K562 (cell line): ENCODE data around the gene AGBL1. TPM values are rescaled to one million over a fixed set of nuclear protein-coding genes. Genes with fewer than 3 reads are reported as not detected.

Experiments used
- ATAC-seq: fragments of 200-7000 bp; cut with Tn5 transposase; 3 replicates; pipeline ENCODE4 v1.9.1; 2020; ENCODE audit warnings: moderate library complexity
- BruUV-seq: library from RNA; stranded (reverse); fragments of 400-500 nt; replicated peaks from 2 replicates; lab custom pipeline; 2021; lab: Mats Ljungman, UMichigan
- CTCF ChIA-PET: fragments of 300-600 bp; formaldehyde crosslinking; extraction: SDS; loops from one replicate; lab custom pipeline; 2021; ENCODE audit warnings: low intra/inter-chr PET ratio; lab: Yijun Ruan, JAX
- POLR2A ChIA-PET: fragments of 300-600, 350-650 bp; sonication (Branson Sonifier 250); formaldehyde crosslinking; extraction: SDS; loops from one replicate; lab custom pipeline; 2021; ENCODE audit warnings: antibody characterized with exemption, inconsistent platforms; lab: Yijun Ruan, JAX
- DNase-seq, 4 experiments: peaks; one replicate each; pipeline versions ENCODE4 v3.0.0 to v3.0.0-alpha.2; 2011 to 2018; ENCODE audit warnings: low spot score in 3 of 4, mixed read lengths in 3 of 4; ENCODE audit errors: extremely low read depth in 1 of 4
- FAIRE-seq: peaks from 2 replicates; lab custom pipeline; 2011; peaks lifted over from hg19 to GRCh38; lab: Jason Lieb, UNC
- H2AFZ ChIP-seq: 2 replicates; pipeline ENCODE4 v1.6.0; 2011; ENCODE audit warnings: low read depth, low read length, control low read depth, inconsistent platforms
- H3K27ac ChIP-seq: fragments of 200-600 bp; 3 replicates; pipeline ENCODE4 v1.8.0; 2011; ENCODE audit warnings: low read depth, mild to moderate bottlenecking, control low read depth, inconsistent platforms, low read length, moderate library complexity, mixed read lengths; ENCODE audit errors: extremely low read depth
- H3K27me3 ChIP-seq, 2 experiments: fragments of 300-600 bp in 1 of 2; 2 replicates in 1 of 2; 3 replicates in 1 of 2; pipeline versions ENCODE4 v1.6.0 to v1.8.0; 2011; ENCODE audit warnings: inconsistent platforms in 2 of 2, low read length in 2 of 2, mild to moderate bottlenecking in 1 of 2, mixed read lengths in 1 of 2, moderate library complexity in 1 of 2; ENCODE audit not compliant: control insufficient read depth in 2 of 2, insufficient read depth in 2 of 2
- H3K36me3 ChIP-seq: fragments of 300-600 bp; 3 replicates; pipeline ENCODE4 v1.8.0; 2011; ENCODE audit warnings: mild to moderate bottlenecking, low read length, inconsistent platforms; ENCODE audit not compliant: control insufficient read depth, insufficient read depth
- H3K4me1 ChIP-seq, 2 experiments: fragments of 200-600 bp in 1 of 2; replicated peaks in 1 of 2; 2 replicates in 1 of 2; 3 replicates in 1 of 2; pipeline versions ENCODE4 v1.5.1 to v1.8.0; 2011; ENCODE audit warnings: inconsistent platforms in 2 of 2, low read length in 2 of 2, mild to moderate bottlenecking in 1 of 2, mixed read lengths in 1 of 2, moderate library complexity in 1 of 2; ENCODE audit not compliant: control insufficient read depth in 2 of 2, insufficient read depth in 2 of 2
- H3K4me2 ChIP-seq: 2 replicates; pipeline ENCODE4 v1.6.1; 2011; ENCODE audit warnings: low read length, control low read depth, inconsistent platforms, mixed read lengths; ENCODE audit not compliant: insufficient read depth
- H3K4me3 ChIP-seq: fragments of 200-600 bp; sonication (generic), shearing (Covaris generic); 2 replicates; pipeline ENCODE4 v1.5.1; 2016; ENCODE audit warnings: control low read depth, inconsistent platforms
- H3K79me2 ChIP-seq: fragments of 200-600 bp; 3 replicates; pipeline ENCODE4 v1.8.0; 2011; ENCODE audit warnings: low read length, inconsistent platforms; ENCODE audit not compliant: control insufficient read depth, insufficient read depth
- H3K9ac ChIP-seq, 2 experiments: 2 replicates each; pipeline versions ENCODE4 v1.6.0 to v1.6.1; 2011; ENCODE audit warnings: low read depth in 2 of 2, low read length in 2 of 2, control low read depth in 1 of 2, inconsistent platforms in 1 of 2, mild to moderate bottlenecking in 1 of 2, mixed read lengths in 1 of 2; ENCODE audit not compliant: insufficient read depth in 1 of 2
- H3K9me1 ChIP-seq: one replicate; pipeline ENCODE4 v1.6.0; 2011; ENCODE audit warnings: inconsistent platforms, mild to moderate bottlenecking, low read length, moderate library complexity; ENCODE audit not compliant: control insufficient read depth, insufficient read depth
- H3K9me3 ChIP-seq: replicated peaks from 2 replicates; pipeline ENCODE4 v1.5.1; 2011; ENCODE audit warnings: low read depth, low read length, inconsistent platforms; ENCODE audit not compliant: control insufficient read depth, insufficient read depth
- H4K20me1 ChIP-seq: replicated peaks from 2 replicates; pipeline ENCODE4 v1.6.1; 2011; ENCODE audit warnings: low read length, inconsistent platforms, mixed read lengths; ENCODE audit not compliant: control insufficient read depth, insufficient read depth
- EWSR1 ChIP-seq: fragments of 450-650 bp; IDR thresholded peaks from 2 replicates; pipeline ENCODE4 v1.6.1; 2018; ENCODE audit warnings: borderline replicate concordance, mild to moderate bottlenecking, low read depth, moderate library complexity; ENCODE audit not compliant: partially characterized antibody
- HDAC2 ChIP-seq: fragments of 450-650 bp; IDR thresholded peaks from 2 replicates; pipeline ENCODE4 v1.6.1; 2016; ENCODE audit warnings: mild to moderate bottlenecking
- KLF13 ChIP-seq: fragments of 450-650 bp; IDR thresholded peaks from 2 replicates; pipeline ENCODE4 v1.6.1; 2016; ENCODE audit warnings: missing genetic modification characterization, low read depth, mild to moderate bottlenecking, missing compliant biosample characterization, moderate library complexity, borderline replicate concordance
- KLF16 ChIP-seq: IDR thresholded peaks from 2 replicates; pipeline ENCODE4 v1.6.1; 2016; ENCODE audit warnings: antibody characterized with exemption
- MEF2A ChIP-seq: IDR thresholded peaks from 2 replicates; pipeline ENCODE4 v1.6.1; 2011; ENCODE audit warnings: low read depth, mild to moderate bottlenecking, low read length, moderate library complexity; ENCODE audit not compliant: control insufficient read depth
- NUFIP1 ChIP-seq: fragments of 450-650 bp; IDR thresholded peaks from 2 replicates; pipeline ENCODE4 v1.6.1; 2018; ENCODE audit not compliant: partially characterized antibody
- whole genome bisulfite sequencing: fragments of 100-300 bp; shearing (Covaris generic); methylation state at CpG from one replicate; pipeline ENCODE4 v1.1.6; 2016; ENCODE audit warnings: low coverage, mixed read lengths; ENCODE audit not compliant: insufficient coverage; ENCODE audit errors: missing lambda C conversion rate; 5-methylcytosine and 5-hydroxymethylcytosine counted together
- in situ Hi-C: fragments of 300-500 bp; cut with MboI; formaldehyde crosslinking; loops from 4 replicates; pipeline ENCODE4 v1.15.0; 2018; ENCODE audit warnings: inconsistent platforms, mixed read lengths
- intact Hi-C: fragments of 100-400 bp; cut with micrococcal nuclease; formaldehyde crosslinking; loops from 2 replicates; pipeline ENCODE4 v1.14.2; 2022
- polyA plus RNA-seq, 8 experiments: library from polyadenylated mRNA; depleted of rRNA in 4 of 8; stranded (reverse) in 5 of 8; unstranded in 3 of 8; fragments of >200 nt; fragmentation: Nextera tagmentation in 2 of 8; fragmentation: Illumina TruSeq in 1 of 8; extraction: Ambion mirVana in 2 of 8; extraction: Trizol in 1 of 8; gene quantifications; 2 replicates each; pipeline versions ENCODE4 v1.2.1 to v1.2.3, GENCODE V29; 2011 to 2014; ENCODE audit warnings: inconsistent platforms in 1 of 8, missing spikeins in 1 of 8
- total RNA-seq, 7 experiments: library from RNA; depleted of rRNA in 6 of 7; stranded (reverse); fragments of >200 nt in 6 of 7; fragmentation: Illumina TruSeq in 2 of 7; extraction: Trizol in 2 of 7; gene quantifications; 2 replicates each; pipeline versions ENCODE4 v1.2.1 to v1.2.3, GENCODE V29; 2011 to 2021; ENCODE audit warnings: low replicate concordance in 1 of 7
- TF ChIP-seq, protein P1 (sequence below): fragments of 250-450 bp; sonication (Bioruptor Pico); IDR thresholded peaks from 2 replicates; pipeline ENCODE4 v1.5.0; 2021; ENCODE audit warnings: mild to moderate bottlenecking, borderline replicate concordance
- TF ChIP-seq, protein P2 (sequence below), 2 experiments: fragments of 450-650 bp; IDR thresholded peaks; 2 replicates each; pipeline ENCODE4 v1.6.1; 2016
- TF ChIP-seq, protein P3 (sequence below): fragments of 250-450 bp; sonication (Bioruptor Pico); IDR thresholded peaks from 2 replicates; pipeline ENCODE4 v1.4.0; 2020

AGBL1 gene
- total and polyA plus RNA-seq, 9 of the 15 experiments (the other 6 are each of a cell fraction or from before 2014, with no cell fraction given) = not detected

DNA sequence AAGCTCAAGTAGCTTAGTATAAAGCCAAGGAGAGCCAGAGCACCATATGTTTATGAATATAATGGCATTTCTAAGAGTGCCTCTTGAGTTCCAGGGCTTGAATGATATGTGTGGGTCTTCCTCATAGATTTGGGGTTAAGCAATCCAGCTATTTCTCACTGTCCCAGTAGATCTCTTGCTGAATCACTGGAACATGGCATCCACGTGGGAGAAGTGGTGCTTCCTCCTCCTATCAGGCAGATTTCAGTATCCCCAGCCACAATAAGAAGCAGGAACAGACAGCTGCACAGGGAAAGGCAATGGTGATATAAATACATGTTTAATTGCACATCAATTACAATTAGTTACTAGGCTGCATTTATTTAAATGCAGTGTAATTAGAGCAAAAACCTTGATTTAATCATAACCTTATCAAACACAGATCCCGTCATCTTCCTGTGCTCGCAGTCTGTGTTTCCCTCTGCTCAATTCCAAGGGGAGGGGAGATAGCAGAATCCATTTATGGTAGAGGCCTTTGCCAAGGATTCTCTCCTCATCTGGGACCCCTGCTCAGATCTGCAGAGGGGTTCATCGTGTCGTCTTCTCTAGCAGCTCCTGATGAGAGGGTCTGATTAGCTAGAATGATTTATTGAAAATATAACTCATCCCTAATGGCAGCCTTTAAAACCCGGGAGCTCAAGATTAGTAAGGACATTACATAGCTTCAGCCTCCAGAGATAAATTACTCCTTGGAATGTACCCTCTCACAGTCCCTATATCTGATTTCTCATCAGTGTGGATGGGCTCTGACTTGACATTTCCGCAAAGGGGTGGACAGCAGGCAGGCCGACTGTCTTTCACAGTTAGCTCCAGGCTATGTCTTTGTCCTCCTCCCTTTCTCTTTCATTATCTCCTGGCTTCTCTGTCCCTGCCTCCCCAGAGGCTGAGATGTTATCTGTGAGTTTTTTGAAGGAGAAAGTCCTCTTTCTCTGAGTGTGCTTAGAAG is 775.9 kb downstream of the AGBL1 start (continued):
- TF ChIP-seq, protein P1, sequence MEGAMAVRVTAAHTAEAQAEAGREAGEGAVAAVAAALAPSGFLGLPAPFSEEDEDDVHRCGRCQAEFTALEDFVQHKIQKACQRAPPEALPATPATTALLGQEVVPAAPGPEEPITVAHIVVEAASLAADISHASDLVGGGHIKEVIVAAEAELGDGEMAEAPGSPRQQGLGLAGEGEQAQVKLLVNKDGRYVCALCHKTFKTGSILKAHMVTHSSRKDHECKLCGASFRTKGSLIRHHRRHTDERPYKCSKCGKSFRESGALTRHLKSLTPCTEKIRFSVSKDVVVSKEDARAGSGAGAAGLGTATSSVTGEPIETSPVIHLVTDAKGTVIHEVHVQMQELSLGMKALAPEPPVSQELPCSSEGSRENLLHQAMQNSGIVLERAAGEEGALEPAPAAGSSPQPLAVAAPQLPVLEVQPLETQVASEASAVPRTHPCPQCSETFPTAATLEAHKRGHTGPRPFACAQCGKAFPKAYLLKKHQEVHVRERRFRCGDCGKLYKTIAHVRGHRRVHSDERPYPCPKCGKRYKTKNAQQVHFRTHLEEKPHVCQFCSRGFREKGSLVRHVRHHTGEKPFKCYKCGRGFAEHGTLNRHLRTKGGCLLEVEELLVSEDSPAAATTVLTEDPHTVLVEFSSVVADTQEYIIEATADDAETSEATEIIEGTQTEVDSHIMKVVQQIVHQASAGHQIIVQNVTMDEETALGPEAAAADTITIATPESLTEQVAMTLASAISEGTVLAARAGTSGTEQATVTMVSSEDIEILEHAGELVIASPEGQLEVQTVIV (CRISPR knock-in tag) = no peak
- TF ChIP-seq HDAC2 (no peak), KLF16 (no peak), MEF2A (no peak)
- TF ChIP-seq, protein P2, sequence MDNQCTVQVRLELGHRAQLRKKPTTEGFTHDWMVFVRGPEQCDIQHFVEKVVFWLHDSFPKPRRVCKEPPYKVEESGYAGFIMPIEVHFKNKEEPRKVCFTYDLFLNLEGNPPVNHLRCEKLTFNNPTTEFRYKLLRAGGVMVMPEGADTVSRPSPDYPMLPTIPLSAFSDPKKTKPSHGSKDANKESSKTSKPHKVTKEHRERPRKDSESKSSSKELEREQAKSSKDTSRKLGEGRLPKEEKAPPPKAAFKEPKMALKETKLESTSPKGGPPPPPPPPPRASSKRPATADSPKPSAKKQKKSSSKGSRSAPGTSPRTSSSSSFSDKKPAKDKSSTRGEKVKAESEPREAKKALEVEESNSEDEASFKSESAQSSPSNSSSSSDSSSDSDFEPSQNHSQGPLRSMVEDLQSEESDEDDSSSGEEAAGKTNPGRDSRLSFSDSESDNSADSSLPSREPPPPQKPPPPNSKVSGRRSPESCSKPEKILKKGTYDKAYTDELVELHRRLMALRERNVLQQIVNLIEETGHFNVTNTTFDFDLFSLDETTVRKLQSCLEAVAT (IDR thresholded peaks at IDR 0.05) = no peak

DNA sequence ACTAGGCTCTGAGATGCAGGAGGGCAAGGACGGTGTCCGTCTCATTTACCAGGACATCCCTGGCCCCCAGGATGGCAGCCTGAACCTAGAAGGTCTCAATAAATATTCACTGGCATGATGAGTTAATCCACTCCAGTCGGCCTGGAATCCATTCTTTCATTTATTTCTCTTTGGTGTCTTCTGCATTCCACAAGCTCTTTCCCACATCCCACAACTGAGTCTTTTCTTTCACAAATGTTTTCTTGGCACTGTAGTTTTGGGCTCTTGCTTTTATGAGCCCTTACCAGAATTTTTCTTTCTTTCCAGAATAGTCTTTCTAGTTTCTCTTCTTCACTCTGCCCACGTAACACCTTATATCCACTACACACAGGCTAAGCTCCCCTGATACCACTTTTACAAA is 778.0 kb downstream of the AGBL1 start:
- H3K9me3 ChIP-seq = no peaks in the 10 kb centered on the region; the same call in 1 of the 2 replicates
- no peak overlapping the region for H3K4me2 ChIP-seq
- H3K27ac ChIP-seq = no peak overlapping the region
- intact Hi-C loops = no loop called here
- DNase-seq (no peak), ATAC-seq (no peak), FAIRE-seq (no peak)
- POLR2A ChIA-PET = no interaction called here
- H4K20me1 ChIP-seq = no peaks in the 10 kb centered on the region
- WGBS = 4% methylated on average over 4 of the region's 4 CpGs
- H3K4me3 ChIP-seq = no peak overlapping the region
- H3K36me3 ChIP-seq = no peaks in the 10 kb centered on the region
- H3K4me1 ChIP-seq = no peaks in the 10 kb centered on the region
- no peaks in the 10 kb centered on the region for H3K27me3 ChIP-seq
- BruUV-seq = no TSS peak
- no peak overlapping the region for H3K9ac ChIP-seq
- in situ Hi-C loops = no loop called here
- no peaks in the 10 kb centered on the region for H3K9me1 ChIP-seq
- H2AFZ ChIP-seq = no peak overlapping the region
- no peaks in the 10 kb centered on the region for H3K79me2 ChIP-seq
- CTCF ChIA-PET = no interaction called here
- TF ChIP-seq HDAC2 (no peak), NUFIP1 (no peak), EWSR1 (no peak), KLF13 (tag) (no peak)
- TF ChIP-seq, protein P3, sequence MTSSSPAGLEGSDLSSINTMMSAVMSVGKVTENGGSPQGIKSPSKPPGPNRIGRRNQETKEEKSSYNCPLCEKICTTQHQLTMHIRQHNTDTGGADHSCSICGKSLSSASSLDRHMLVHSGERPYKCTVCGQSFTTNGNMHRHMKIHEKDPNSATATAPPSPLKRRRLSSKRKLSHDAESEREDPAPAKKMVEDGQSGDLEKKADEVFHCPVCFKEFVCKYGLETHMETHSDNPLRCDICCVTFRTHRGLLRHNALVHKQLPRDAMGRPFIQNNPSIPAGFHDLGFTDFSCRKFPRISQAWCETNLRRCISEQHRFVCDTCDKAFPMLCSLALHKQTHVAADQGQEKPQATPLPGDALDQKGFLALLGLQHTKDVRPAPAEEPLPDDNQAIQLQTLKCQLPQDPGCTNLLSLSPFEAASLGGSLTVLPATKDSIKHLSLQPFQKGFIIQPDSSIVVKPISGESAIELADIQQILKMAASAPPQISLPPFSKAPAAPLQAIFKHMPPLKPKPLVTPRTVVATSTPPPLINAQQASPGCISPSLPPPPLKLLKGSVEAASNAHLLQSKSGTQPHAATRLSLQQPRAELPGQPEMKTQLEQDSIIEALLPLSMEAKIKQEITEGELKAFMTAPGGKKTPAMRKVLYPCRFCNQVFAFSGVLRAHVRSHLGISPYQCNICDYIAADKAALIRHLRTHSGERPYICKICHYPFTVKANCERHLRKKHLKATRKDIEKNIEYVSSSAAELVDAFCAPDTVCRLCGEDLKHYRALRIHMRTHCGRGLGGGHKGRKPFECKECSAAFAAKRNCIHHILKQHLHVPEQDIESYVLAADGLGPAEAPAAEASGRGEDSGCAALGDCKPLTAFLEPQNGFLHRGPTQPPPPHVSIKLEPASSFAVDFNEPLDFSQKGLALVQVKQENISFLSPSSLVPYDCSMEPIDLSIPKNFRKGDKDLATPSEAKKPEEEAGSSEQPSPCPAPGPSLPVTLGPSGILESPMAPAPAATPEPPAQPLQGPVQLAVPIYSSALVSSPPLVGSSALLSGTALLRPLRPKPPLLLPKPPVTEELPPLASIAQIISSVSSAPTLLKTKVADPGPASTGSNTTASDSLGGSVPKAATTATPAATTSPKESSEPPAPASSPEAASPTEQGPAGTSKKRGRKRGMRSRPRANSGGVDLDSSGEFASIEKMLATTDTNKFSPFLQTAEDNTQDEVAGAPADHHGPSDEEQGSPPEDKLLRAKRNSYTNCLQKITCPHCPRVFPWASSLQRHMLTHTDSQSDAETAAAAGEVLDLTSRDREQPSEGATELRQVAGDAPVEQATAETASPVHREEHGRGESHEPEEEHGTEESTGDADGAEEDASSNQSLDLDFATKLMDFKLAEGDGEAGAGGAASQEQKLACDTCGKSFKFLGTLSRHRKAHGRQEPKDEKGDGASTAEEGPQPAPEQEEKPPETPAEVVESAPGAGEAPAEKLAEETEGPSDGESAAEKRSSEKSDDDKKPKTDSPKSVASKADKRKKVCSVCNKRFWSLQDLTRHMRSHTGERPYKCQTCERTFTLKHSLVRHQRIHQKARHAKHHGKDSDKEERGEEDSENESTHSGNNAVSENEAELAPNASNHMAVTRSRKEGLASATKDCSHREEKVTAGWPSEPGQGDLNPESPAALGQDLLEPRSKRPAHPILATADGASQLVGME (CRISPR knock-in tag) = no peak
